CD4-positive, alpha-beta T cell treated with Interleukin-1 beta for 1 hour (primary cell): ENCODE data around the gene FBF1.
A peak's percentile ranks its signal among the peaks of the same experiment; 100 is the strongest.
"Not testable (repeated sequence)": the region's sequence is repeated elsewhere in the genome, so short reads cannot be mapped to it uniquely, and the experiment has no call there.

Source experiments
- DNase-seq, 2 donors: peaks; one replicate each; pipeline ENCODE4 v3.0.0-alpha.2; 2020 to 2022

The FBF1 gene

DNA sequence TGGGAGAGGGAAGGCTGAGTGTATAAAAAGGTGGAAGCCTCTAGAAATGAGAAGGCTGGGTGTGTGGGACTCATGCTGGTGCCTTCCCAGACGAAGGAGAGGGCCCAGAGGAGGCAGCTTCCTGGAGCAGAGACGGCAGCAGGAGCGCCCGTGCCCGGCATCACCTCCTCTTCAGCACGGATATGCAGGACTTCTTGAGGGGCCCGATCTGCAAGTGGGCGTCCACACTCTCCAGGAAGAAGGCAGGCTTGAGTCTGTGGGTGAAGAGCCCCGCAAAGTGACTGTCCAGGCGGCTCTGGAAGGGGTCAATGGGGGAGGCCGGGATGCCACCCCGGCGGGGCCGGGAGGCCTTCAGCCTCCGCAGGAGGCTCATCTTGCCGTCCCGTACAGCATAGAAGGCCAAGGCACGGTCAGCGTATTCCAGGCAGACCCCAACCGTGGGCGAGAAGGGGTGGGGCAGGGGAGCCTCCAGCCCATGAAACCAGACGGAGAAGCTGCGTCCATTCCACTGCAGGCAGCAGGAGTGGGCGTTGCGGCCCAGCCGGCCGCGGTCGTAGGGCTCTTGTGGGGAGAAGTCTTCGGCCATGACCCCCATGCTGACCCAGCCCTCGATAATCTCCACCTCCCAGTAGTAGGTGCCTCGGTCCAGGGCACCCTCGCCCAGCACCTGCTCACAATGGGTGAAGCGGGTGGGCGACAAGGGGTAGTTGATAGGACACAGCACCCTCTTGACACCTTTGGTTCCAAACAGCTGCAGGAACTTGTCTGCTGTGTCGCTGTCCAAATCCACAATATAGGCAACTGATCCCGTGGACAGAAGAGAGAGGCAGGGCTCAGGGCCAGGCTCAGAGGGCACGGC lies 66.3 kb downstream of the FBF1 start:
- DNase-seq: no peak

GRCh38 chr17:75873587-75874322 lies 67.1 kb downstream of the FBF1 start:
- no peak for DNase-seq

DNA sequence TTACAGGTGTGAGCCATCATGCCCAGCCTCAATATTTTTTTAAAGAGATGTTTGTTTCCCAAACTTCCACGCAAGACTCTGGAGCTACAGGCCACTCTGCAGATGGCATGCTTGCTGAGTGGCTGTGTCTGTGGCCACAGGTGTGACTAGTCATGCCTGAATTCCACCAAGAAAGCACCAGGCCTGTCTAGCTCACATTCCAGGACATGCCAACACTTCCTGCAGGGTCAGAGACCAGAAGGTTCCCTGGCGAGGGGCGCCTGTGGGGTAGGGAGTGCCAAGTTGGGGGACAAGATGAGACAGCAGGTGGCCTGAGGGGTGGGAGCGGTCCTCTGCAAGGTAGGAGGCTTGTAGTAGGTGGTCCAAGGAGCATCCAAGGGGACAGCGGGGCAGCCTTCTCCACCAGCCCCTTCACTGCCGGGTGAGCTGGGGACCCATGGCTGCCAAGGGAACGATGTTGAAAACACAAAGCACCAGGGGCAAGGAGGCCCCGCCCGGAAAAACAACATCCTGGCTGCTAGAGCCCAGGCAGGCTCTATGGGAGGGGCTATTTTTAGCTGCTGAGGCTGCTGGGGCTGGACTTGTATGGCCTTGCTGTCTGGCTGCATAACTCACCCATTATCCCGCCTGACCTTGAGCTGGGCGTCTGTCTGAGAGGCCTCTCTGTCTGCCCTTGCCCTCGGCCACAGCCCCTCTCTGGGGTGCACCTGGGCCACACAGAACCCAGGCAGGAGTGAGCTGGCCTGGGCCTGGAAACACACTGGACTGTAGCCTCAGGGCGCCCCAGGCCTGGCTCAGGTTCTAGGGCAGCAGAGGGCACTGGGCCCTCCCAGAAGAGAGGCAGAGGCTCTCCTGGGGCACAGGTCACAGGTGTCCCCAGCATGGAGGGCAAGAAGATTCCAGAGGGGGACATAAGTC lies 68.1 kb downstream of the FBF1 start:
- DNase-seq: peak; percentile 72 to 80

- DNase-seq: not testable (repeated sequence)
Observed at GRCh38 chr17:75870228-75870627, 70.6 kb downstream of the FBF1 start.

DNA sequence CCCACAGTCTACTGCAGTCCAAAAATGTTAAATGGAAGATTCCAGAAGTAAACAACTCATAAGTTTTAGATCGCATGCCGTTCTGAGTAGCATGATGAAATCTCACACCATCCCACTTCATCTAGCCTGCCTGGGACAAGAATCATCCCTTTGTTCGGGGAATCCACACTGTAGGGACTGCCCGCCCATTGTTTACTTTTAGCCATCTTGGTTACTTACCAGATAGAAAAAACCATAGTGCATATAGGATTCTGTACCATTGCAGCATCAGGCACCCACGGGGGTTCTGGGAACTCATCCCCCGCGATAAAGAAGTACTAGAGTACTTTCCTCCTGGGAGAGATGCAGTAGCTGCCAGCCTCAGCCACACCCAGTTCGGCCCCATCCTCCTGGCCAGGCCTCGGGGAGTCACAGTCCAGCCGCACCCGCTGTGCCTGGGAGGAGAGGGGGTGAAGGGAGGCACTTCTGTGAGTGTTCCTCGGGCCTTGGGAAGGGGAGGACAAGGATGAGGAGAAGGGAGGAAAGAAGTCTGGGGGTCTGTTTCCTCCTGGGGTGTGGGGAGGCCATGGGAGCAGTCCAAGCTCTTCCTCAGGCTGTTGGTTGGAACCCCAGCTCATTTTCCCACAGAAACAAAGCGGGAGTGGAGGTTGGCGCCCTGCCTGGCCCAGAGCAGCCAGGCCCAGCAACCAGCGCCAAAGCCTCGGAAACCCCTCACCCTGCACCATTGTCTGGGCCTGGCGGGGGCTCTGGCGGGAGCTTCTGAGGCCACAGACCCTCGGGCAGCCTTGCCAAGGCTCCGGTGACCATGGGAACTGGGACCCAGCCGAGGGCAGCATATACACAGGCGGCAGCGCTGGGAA lies 71.3 kb downstream of the FBF1 start:
- no peak for DNase-seq

DNA sequence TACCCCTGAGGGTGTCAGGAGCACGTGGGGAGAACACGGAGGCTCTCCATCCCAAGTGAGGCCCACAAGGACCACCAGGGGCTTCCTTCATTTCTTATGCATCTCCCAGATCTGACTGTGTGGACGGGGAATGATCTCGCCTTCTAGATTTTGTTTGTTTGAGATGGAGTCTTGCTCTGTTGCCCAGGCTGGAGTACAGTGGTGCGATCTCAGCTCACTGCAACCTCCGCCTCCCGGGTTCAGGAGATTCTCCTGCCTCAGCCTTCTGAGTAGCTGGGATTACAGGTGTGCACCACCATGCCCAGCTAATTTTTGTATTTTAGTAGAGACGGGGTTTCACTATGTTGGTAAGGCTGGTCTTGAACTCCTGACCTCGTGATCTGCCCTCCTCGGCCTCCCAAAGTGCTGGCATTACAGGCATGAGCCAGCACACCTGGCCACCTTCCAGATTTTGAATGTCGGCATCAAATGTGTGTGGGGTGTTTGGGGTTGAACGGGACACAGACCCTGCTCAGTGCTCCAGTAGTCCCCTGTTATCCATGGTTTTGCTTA lies 72.0 kb downstream of the FBF1 start:
- DNase-seq: not testable (repeated sequence)

- not testable (repeated sequence) for DNase-seq
Observed at GRCh38 chr17:75865404-75866188, 75.2 kb downstream of the FBF1 start.

DNA sequence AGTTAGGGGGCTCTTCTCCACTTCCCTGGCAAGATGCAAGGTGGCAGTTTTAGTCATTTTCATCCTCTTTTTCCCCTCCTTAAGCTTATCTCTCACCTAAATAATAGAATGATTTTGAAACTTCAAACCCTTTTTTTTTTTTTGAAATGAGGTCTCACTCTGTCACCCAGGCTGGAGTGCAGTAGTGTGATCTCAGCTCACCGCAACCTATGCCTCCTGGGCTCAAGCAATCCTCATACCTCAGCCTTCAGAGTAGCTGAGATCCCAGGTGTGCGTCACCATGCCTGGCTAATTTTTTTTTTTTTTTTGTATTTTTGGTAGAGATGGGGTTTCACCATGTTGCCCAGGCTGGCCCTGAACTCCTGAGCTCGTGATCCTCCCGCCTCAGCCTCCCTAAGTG lies 76.0 kb downstream of the FBF1 start:
- peak in 1 of 2 donors; percentile 38 for DNase-seq

DNA sequence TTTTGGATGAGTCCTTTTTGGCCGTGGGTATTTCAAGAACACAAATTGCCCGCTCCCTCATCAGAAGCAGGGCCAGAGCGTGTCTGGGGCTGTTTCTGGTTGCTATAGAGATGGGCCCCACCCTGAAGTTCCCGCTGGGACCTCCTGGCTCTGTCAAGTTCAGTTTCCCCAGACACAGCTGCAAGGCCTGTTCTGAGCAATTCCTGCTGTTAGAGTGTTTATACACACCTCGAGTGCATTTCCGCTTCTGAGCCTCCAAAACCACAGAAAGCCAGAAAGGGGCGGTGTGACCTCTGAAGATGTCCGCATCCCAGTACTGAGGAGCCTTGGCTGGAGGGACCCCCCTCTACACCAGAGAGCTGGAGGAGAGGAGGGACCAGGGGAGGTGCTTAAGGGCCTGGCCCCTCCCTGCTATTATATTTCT lies 76.4 kb downstream of the FBF1 start:
- peak; percentile 61 to 76 for DNase-seq

GRCh38 chr17:75861927-75862317 lies 78.9 kb downstream of the FBF1 start:
- no peak for DNase-seq
